Measurements from ENCODE around the gene HOXD12. TPM values are rescaled to one million over a fixed set of nuclear protein-coding genes. Genes with fewer than 3 reads are reported as not detected.
A peak's percentile ranks its signal among the peaks of the same experiment; 100 is the strongest.

Gene HOXD12
- total RNA-seq, 1 experiment from 2014 or later, result 0.13 TPM

Small RNA genes lying within 50 kb of the gene (microRNA-seq; reads per million reads assigned to microRNA genes)
- 4,011 reads per million, percentile 90 among the genes with 10 or more reads in this experiment for gene MIR10B (ENCODE audit: unreplicated experiment)

Other genes with a start within 250 kb of the HOXD12 start
- gene LNPK, start 97.5 kb upstream of the HOXD12 start, total RNA-seq (2021; ENCODE audit: unreplicated experiment), result 27.3 TPM
- not detected for gene EVX2, start 15.8 kb upstream of the HOXD12 start, total RNA-seq (2021; ENCODE audit: unreplicated experiment)
- gene HOXD13, start 7.1 kb upstream of the HOXD12 start, total RNA-seq (2021; ENCODE audit: unreplicated experiment), result not detected
- 0.49 TPM for gene HOXD11, start 7.5 kb downstream of the HOXD12 start, total RNA-seq (2021; ENCODE audit: unreplicated experiment)
- not detected for gene HOXD10, start 17.0 kb downstream of the HOXD12 start, total RNA-seq (2021; ENCODE audit: unreplicated experiment)
- gene HOXD9, start 22.9 kb downstream of the HOXD12 start, total RNA-seq (2021; ENCODE audit: unreplicated experiment), result 0.15 TPM
- not detected for gene HOXD8, start 29.9 kb downstream of the HOXD12 start, total RNA-seq (2021; ENCODE audit: unreplicated experiment)
- 1.4 TPM for gene HOXD4, start 51.8 kb downstream of the HOXD12 start, total RNA-seq (2021; ENCODE audit: unreplicated experiment)
- gene HOXD3, start 57.5 kb downstream of the HOXD12 start, total RNA-seq (2021; ENCODE audit: unreplicated experiment), result 1.8 TPM
- 0.18 TPM for gene HOXD1, start 88.9 kb downstream of the HOXD12 start, total RNA-seq (2021; ENCODE audit: unreplicated experiment)
- 28.7 TPM for gene MTX2, start 169.6 kb downstream of the HOXD12 start, total RNA-seq (2021; ENCODE audit: unreplicated experiment)

Measured in Panc1 (cell line).